CD8-positive, alpha-beta memory T cell (primary cell): ENCODE results near the gene ZNF107. TPM values are rescaled to one million over a fixed set of nuclear protein-coding genes. Genes with fewer than 3 reads are reported as not detected.

Experiments
- CTCF ChIA-PET: fragments of 350-600 bp; sonication (Branson Sonifier 250); formaldehyde crosslinking; loops from one replicate; lab custom pipeline; 2021; ENCODE audit warnings: antibody characterized with exemption; lab: Charles Lee
- POLR2A ChIA-PET: fragments of 350-600 bp; sonication (Branson Sonifier 250); formaldehyde crosslinking; loops from one replicate; lab custom pipeline; 2021; ENCODE audit warnings: antibody characterized with exemption; lab: Charles Lee
- DNase-seq, 5 donors: peaks; one replicate each; pipeline versions ENCODE4 v3.0.0 to v3.0.0-alpha.2; 2020 to 2022; ENCODE audit warnings: mixed read lengths in 1 of 5
- H3K27ac ChIP-seq: one replicate; pipeline ENCODE4 v1.7.0; 2013; ENCODE audit warnings: low read depth, mild to moderate bottlenecking, low read length, moderate library complexity
- H3K27me3 ChIP-seq: 2 replicates; pipeline ENCODE4 v1.7.0; 2013; ENCODE audit warnings: low read length, mild to moderate bottlenecking; ENCODE audit not compliant: insufficient read depth, poor library complexity, severe bottlenecking
- H3K36me3 ChIP-seq: 2 replicates; pipeline ENCODE4 v1.7.0; 2013; ENCODE audit warnings: mild to moderate bottlenecking, low read length, moderate library complexity; ENCODE audit not compliant: insufficient read depth
- H3K4me1 ChIP-seq: 2 replicates; pipeline ENCODE4 v1.7.0; 2013; ENCODE audit warnings: mild to moderate bottlenecking, low read length, moderate library complexity; ENCODE audit not compliant: insufficient read depth
- H3K4me3 ChIP-seq: 2 replicates; pipeline ENCODE4 v1.7.0; 2013; ENCODE audit warnings: mild to moderate bottlenecking, low read length
- H3K9me3 ChIP-seq: 2 replicates; pipeline ENCODE4 v1.7.0; 2013; ENCODE audit warnings: mild to moderate bottlenecking, low read length
- H3K27ac Mint-ChIP-seq, 8 donors: one replicate each; pipeline ENCODE4 v1.8.0; 2020 to 2021; ENCODE audit warnings: mixed read lengths in 8 of 8, mild to moderate bottlenecking in 6 of 8, inconsistent platforms in 3 of 8, moderate library complexity in 3 of 8
- H3K27me3 Mint-ChIP-seq, 2 donors: one replicate each; pipeline ENCODE4 v1.8.0; 2020 to 2021; ENCODE audit warnings: mixed read lengths in 2 of 2, mild to moderate bottlenecking in 1 of 2, moderate library complexity in 1 of 2
- H3K36me3 Mint-ChIP-seq, 3 donors: one replicate each; pipeline ENCODE4 v1.8.0; 2020 to 2021; ENCODE audit warnings: mixed read lengths in 3 of 3, inconsistent platforms in 1 of 3, mild to moderate bottlenecking in 1 of 3
- H3K4me1 Mint-ChIP-seq, 3 donors: one replicate each; pipeline ENCODE4 v1.8.0; 2020 to 2021; ENCODE audit warnings: mixed read lengths in 3 of 3, inconsistent platforms in 1 of 3, mild to moderate bottlenecking in 1 of 3
- H3K4me3 Mint-ChIP-seq, 7 donors: one replicate each; pipeline ENCODE4 v1.8.0; 2020 to 2021; ENCODE audit warnings: mixed read lengths in 7 of 7, mild to moderate bottlenecking in 6 of 7, moderate library complexity in 4 of 7, inconsistent platforms in 2 of 7
- H3K9me3 Mint-ChIP-seq, 5 donors: one replicate each; pipeline ENCODE4 v1.8.0; 2020 to 2022; ENCODE audit warnings: mixed read lengths in 5 of 5, mild to moderate bottlenecking in 3 of 5, moderate library complexity in 2 of 5, inconsistent platforms in 1 of 5
- polyA plus RNA-seq: library from polyadenylated mRNA; unstranded; fragments of 300-500 nt; fragmentation: Illumina TruSeq; gene quantifications from one replicate; pipeline ENCODE4 v1.2.3, GENCODE V29; 2021
- total RNA-seq, 2 experiments: library from RNA; stranded (reverse); gene quantifications; one replicate each; pipeline ENCODE4 v1.2.3, GENCODE V29; 2021

The ZNF107 gene
- total and polyA plus RNA-seq, 3 experiments from 2014 or later: 9.9 to 14.2 (median 13.5) TPM

GRCh38 chr7:64638822-64639221 lies 27.1 kb upstream of the ZNF107 start:
- DNase-seq: no peak
- no peak overlapping the region for H3K4me3 ChIP-seq
- no peaks in the 10 kb centered on the region for H3K36me3 ChIP-seq
- Mint-ChIP-seq H3K4me1 (no peaks in the 10 kb centered on the region), H3K27ac (no peak overlapping the region), H3K4me3 (no peak overlapping the region), H3K9me3 (no peaks in the 10 kb centered on the region), H3K27me3 (no peaks in the 10 kb centered on the region), H3K36me3 (no peaks in the 10 kb centered on the region)
- H3K4me1 ChIP-seq: no peaks in the 10 kb centered on the region
- no peaks in the 10 kb centered on the region for H3K9me3 ChIP-seq
- ChIA-PET POLR2A (no interaction called here), CTCF (no interaction called here)
- no peaks in the 10 kb centered on the region for H3K27me3 ChIP-seq
- H3K27ac ChIP-seq: no peak overlapping the region

GRCh38 chr7:64639267-64640001 lies 26.5 kb upstream of the ZNF107 start:
- POLR2A ChIA-PET: no interaction called here
- no peak overlapping the region for H3K4me3 Mint-ChIP-seq
- no peaks in the 10 kb centered on the region for H3K9me3 ChIP-seq
- no peak for DNase-seq
- no peaks in the 10 kb centered on the region for H3K27me3 Mint-ChIP-seq
- H3K4me1 Mint-ChIP-seq: no peaks in the 10 kb centered on the region
- no peak overlapping the region for H3K4me3 ChIP-seq
- H3K4me1 ChIP-seq: no peaks in the 10 kb centered on the region
- no peak overlapping the region for H3K27ac ChIP-seq
- no peaks in the 10 kb centered on the region for H3K9me3 Mint-ChIP-seq
- peak overlapping the region in 1 of 8 donors; percentile 8 for H3K27ac Mint-ChIP-seq
- no peaks in the 10 kb centered on the region for H3K36me3 ChIP-seq
- H3K36me3 Mint-ChIP-seq: no peaks in the 10 kb centered on the region
- CTCF ChIA-PET: no interaction called here
- H3K27me3 ChIP-seq: no peaks in the 10 kb centered on the region

DNA sequence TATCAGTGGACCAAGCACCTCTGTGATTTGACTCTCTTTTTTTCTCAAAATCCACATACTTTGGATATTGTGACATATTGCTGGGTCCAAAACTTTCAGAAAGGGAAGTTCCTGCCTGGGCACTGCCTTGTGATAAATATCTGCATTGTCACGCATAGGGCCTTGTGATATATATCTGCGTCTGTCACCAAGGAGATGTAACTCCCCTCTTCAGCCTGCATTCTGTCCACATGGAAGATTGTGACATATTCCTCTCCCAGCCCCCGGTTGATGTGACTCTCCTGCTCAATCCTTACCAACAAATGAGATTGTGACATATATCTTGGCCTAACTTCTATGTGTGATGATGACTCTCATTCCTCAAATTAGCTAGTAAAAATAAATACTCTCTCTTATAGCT lies 25.4 kb upstream of the ZNF107 start:
- no peak overlapping the region for H3K4me3 ChIP-seq
- Mint-ChIP-seq H3K27ac (no peak overlapping the region), H3K4me1 (no peaks in the 10 kb centered on the region), H3K9me3 (no peaks in the 10 kb centered on the region), H3K36me3 (no peaks in the 10 kb centered on the region), H3K4me3 (no peak overlapping the region), H3K27me3 (no peaks in the 10 kb centered on the region)
- ChIA-PET POLR2A (no interaction called here), CTCF (no interaction called here)
- no peaks in the 10 kb centered on the region for H3K27me3 ChIP-seq
- no peak overlapping the region for H3K27ac ChIP-seq
- H3K9me3 ChIP-seq: no peaks in the 10 kb centered on the region
- no peaks in the 10 kb centered on the region for H3K36me3 ChIP-seq
- no peak for DNase-seq
- H3K4me1 ChIP-seq: no peaks in the 10 kb centered on the region

- Mint-ChIP-seq H3K27ac (no peak overlapping the region), H3K36me3 (no peaks in the 10 kb centered on the region), H3K9me3 (no peaks in the 10 kb centered on the region), H3K4me1 (no peaks in the 10 kb centered on the region), H3K27me3 (no peaks in the 10 kb centered on the region), H3K4me3 (no peak overlapping the region)
- Histone ChIP-seq H3K4me1 (no peaks in the 10 kb centered on the region), H3K36me3 (no peaks in the 10 kb centered on the region), H3K9me3 (no peaks in the 10 kb centered on the region), H3K4me3 (no peak overlapping the region), H3K27ac (no peak overlapping the region), H3K27me3 (no peaks in the 10 kb centered on the region)
- ChIA-PET CTCF (no interaction called here), POLR2A (no interaction called here)
- no peak for DNase-seq
Observed at GRCh38 chr7:64642046-64642445, 23.9 kb upstream of the ZNF107 start.

DNA sequence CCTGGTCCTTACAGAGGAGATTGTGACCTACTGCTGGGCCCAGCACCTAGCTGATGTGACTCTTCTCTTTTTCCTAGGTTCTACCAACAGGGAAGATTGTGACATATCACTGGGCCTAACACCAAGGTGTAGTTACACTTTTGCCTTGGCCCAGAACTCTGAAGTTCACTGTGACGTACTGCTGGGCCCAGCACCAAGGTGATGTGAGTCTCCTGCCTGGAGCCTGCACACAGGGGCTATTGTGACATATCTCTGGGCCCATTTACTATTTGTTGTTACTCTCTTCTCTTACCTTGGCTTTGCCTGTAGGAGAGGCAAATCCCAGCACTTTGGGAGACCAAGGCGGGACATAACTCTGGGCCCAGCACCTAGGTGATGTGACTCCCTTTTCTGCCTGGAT lies 23.1 kb upstream of the ZNF107 start:
- Mint-ChIP-seq H3K4me1 (no peaks in the 10 kb centered on the region), H3K4me3 (no peak overlapping the region), H3K9me3 (no peaks in the 10 kb centered on the region), H3K27me3 (no peaks in the 10 kb centered on the region), H3K36me3 (no peaks in the 10 kb centered on the region), H3K27ac (no peak overlapping the region)
- no peaks in the 10 kb centered on the region for H3K9me3 ChIP-seq
- no peak for DNase-seq
- ChIA-PET POLR2A (no interaction called here), CTCF (no interaction called here)
- H3K27ac ChIP-seq: no peak overlapping the region
- no peaks in the 10 kb centered on the region for H3K4me1 ChIP-seq
- H3K4me3 ChIP-seq: no peak overlapping the region
- H3K36me3 ChIP-seq: no peaks in the 10 kb centered on the region
- no peaks in the 10 kb centered on the region for H3K27me3 ChIP-seq

GRCh38 chr7:64643566-64643965 lies 22.4 kb upstream of the ZNF107 start:
- Mint-ChIP-seq H3K27me3 (peaks cover 0 to 3% of the 10 kb centered on the region in 2 donors), H3K4me3 (no peak overlapping the region), H3K27ac (no peak overlapping the region), H3K4me1 (no peaks in the 10 kb centered on the region), H3K9me3 (no peaks in the 10 kb centered on the region), H3K36me3 (no peaks in the 10 kb centered on the region)
- Histone ChIP-seq H3K4me3 (no peak overlapping the region), H3K36me3 (no peaks in the 10 kb centered on the region), H3K9me3 (no peaks in the 10 kb centered on the region), H3K27me3 (no peaks in the 10 kb centered on the region), H3K27ac (no peak overlapping the region), H3K4me1 (no peaks in the 10 kb centered on the region)
- ChIA-PET CTCF (no interaction called here), POLR2A (no interaction called here)
- DNase-seq: no peak

DNA sequence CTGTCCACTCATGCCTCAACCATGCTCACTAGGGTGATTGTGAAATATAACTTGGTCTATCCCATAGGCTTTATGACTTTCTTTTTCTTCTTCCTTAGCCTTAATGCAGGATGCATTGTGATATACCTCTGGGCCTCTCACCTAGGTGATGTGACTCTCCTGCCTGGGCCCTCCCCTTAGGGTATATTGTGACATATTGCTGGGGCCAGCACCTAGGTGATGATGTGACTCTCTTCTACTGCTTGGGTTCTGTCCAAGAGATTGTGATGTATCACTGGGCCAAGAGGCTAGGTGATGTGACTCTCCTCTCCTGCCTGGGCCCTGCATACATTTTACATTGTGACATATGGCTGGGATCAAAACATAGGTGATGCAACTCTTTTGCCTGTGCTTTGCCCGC lies 14.7 kb upstream of the ZNF107 start:
- Mint-ChIP-seq H3K4me3 (no peak overlapping the region), H3K27ac (no peak overlapping the region), H3K4me1 (no peaks in the 10 kb centered on the region), H3K9me3 (no peaks in the 10 kb centered on the region), H3K36me3 (peaks cover 0 to 8% (median 0%) of the 10 kb centered on the region in 3 donors), H3K27me3 (peaks cover 0 to 6% of the 10 kb centered on the region in 2 donors)
- Histone ChIP-seq H3K4me3 (no peak overlapping the region), H3K27me3 (no peaks in the 10 kb centered on the region), H3K4me1 (no peaks in the 10 kb centered on the region), H3K36me3 (no peaks in the 10 kb centered on the region), H3K9me3 (no peaks in the 10 kb centered on the region), H3K27ac (no peak overlapping the region)
- POLR2A ChIA-PET: no interaction called here
- CTCF ChIA-PET: no interaction called here
- no peak for DNase-seq

- POLR2A ChIA-PET: no interaction called here
Observed at GRCh38 chr7:64651632-64652165, 14.2 kb upstream of the ZNF107 start.

More at GRCh38 chr7:64651632-64652165, 14.2 kb upstream of the ZNF107 start:
- H3K36me3 ChIP-seq: no peaks in the 10 kb centered on the region
- no peaks in the 10 kb centered on the region for H3K9me3 Mint-ChIP-seq
- no peaks in the 10 kb centered on the region for H3K9me3 ChIP-seq
- peaks cover 0 to 8% (median 0%) of the 10 kb centered on the region in 3 donors for H3K36me3 Mint-ChIP-seq
- H3K27me3 Mint-ChIP-seq: peaks cover 0 to 6% of the 10 kb centered on the region in 2 donors
- no peak overlapping the region for H3K4me3 Mint-ChIP-seq
- no peak overlapping the region for H3K27ac ChIP-seq
- no peak for DNase-seq
- CTCF ChIA-PET: no interaction called here
- H3K27ac Mint-ChIP-seq: no peak overlapping the region
- no peaks in the 10 kb centered on the region for H3K4me1 Mint-ChIP-seq
- H3K27me3 ChIP-seq: no peaks in the 10 kb centered on the region
- H3K4me3 ChIP-seq: no peak overlapping the region
- H3K4me1 ChIP-seq: no peaks in the 10 kb centered on the region
